Inferior parietal cortex (tissue), 1 donor: Measurements from ENCODE around the gene SERHL2.
A peak's percentile ranks its signal among the peaks of the same experiment; 100 is the strongest.
"Not testable (repeated sequence)": the region's sequence is repeated elsewhere in the genome, so short reads cannot be mapped to it uniquely, and the experiment has no call there.

Experiments used
- DNase-seq: peaks from one replicate; pipeline ENCODE4 v3.0.0-alpha.2; 2016; ENCODE audit errors: extremely low spot score

The SERHL2 gene

DNA sequence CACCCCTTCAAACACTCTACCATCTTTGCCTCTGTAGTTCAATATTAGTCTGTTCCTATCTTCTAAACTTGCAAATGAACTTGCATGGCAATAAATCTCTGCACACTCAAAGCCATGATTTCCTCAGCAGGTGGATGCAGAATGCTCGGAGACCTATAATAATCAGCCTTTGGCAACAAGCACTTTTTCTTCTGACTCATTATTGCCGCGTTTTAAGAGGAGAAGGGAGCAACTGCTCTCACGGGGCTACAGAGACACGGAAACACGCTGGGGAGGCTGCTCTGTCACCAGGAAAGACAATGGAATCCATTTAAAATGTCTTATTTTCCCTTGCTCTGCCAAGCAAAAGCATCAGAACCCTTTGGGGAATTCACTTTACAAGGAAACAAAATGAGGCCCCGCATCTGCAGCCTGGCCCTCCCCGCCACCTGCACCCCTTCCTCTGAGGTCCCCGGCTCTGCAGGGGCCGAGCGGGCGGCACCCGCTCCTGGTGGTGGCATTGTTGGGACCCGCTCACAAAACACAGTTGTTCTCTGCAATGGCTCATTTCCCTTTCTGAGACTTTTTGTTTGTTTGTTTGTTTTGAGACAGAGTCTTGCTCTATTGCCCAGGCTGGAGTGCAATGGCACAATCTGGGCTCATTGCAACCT lies 18.5 kb upstream of the SERHL2 start:
- DNase-seq: not testable (repeated sequence)

DNA sequence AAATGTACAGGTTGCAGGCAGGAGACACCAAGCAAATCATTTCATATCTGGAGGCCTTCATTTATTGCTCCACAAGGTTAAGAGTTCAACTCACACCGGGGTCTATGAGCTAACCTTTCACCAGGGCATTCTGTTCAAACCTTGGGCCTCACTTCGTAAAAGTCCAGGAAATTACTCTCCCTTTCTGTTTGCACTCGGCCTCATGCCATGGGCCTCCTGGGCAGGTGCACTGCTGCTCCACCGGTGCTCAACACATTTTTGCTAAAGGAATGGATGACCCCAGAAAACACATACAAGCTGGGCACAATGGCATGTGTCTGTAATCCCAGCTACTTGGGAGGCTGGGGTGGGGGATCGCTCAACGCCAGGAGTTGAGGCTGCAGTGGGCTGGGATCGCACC lies 17.6 kb upstream of the SERHL2 start:
- DNase-seq: no peak

DNA sequence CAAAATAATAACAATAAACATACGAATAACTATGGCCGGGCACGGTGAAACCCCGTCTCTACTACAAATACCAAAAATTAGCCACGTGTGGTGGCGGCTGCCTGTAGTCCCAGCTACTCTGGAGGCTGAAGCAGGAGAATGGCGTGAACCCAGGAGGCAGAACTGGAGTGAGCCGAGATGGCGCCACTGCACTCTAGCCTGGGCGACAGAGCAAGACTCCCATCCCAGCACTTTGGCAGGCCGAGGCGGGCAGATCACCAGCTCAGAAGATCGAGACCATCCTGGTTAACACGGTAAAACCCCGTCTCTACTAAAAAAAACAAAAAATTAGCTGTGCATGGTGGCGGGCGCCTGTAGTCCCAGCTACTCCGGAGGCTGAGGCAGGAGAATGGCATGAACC lies 17.1 kb upstream of the SERHL2 start:
- not testable (repeated sequence) for DNase-seq

DNA sequence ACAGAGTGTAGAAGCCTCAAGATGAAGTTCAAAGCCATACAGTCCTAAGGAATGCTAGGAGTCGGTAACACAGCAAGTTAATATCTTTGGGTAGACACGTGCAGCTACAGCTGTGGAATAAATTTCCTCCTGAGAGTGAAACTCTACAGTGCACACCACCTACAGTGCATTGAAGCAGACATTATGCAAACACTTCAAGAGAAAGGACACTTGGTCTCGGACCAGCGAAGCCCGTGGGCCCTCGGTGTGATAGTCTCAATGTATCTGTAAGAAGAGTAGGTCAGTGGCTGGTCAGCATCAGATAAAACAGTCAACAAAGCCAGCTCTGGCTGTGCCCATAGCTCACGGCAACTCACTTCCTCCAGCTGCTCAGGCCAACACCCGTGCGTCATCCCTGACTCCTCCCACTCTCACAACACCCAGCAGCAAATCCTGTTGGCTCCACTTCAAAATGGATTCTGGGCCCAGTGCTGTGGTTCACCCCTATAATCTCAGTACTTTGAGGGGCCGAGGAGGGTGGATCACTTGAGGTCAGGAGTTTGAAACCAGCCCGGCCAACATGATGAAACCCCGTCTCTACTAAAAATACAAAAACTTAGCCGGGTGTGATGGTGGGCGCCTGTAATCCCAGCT lies 16.4 kb upstream of the SERHL2 start:
- not testable (repeated sequence) for DNase-seq

DNA sequence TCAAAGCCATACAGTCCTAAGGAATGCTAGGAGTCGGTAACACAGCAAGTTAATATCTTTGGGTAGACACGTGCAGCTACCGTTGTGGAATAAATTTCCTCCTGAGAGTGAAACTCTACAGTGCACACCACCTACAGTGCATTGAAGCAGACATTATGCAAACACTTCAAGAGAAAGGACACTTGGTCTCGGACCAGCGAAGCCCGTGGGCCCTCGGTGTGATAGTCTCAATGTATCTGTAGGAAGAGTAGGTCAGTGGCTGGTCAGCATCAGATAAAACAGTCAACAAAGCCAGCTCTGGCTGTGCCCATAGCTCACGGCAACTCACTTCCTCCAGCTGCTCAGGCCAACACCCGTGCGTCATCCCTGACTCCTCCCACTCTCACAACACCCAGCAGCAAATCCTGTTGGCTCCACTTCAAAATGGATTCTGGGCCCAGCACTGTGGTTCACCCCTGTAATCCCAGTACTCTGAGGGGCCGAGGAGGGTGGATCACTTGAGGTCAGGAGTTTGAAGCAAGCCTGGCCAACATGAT lies 14.5 kb upstream of the SERHL2 start:
- DNase-seq: not testable (repeated sequence)

DNA sequence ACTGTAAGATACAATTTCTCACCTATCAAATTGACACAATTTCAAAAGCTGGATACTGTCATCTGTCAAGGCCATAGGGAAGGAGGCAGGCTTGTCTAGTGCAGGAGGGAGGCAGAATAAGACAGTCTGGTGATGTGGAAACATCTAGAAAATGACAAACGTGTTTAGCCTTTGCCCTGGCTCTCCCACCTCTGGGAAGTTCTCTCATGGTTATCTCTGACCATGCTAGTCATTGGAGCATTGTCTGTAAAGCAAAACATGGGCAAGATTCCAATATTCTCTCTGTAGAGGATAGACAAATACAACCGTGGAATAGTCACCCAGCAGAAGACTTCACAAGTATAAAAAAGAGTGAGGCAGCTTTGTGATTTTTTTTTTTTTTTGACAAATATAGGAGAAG lies 9.1 kb upstream of the SERHL2 start:
- DNase-seq: no peak

DNA sequence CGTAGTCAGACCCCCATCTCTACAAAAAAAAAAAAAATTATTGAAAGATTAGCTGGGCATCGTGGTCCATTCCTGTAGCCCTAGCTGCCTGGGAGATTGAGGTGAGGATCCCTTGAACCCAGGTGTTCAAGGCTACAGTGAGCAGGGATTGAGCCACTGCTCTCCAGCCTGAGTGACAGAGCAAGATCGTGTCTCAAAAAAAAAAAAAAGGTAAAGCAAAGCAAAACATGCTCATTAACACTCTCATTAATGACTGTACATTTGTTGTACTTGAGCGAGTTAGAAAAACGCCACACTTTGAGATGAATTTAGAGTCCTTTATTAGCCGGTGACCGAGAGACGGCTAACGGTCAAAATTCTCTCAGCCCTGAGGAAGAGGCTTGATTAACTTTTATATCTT lies 6.2 kb upstream of the SERHL2 start:
- no peak for DNase-seq

DNA sequence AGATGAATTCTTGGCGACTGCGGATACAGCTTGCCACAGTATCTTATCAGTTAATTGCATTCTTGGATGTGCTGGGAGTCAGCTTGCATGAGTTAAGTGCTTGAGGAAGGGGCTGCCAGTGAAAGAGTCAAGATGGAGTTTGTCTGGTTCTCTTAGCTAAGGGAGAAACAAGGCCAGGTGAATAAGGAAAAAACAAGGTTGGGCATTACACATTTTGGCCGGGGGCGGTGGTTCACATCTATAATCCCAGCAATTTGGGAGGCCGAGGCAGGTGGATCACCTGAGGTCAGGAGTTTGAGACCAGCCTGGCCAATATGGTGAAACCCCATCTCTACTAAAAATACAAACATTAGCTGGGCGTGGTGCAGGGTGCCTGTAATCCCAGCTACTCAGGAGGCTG lies 5.6 kb upstream of the SERHL2 start:
- DNase-seq: not testable (repeated sequence)

DNA sequence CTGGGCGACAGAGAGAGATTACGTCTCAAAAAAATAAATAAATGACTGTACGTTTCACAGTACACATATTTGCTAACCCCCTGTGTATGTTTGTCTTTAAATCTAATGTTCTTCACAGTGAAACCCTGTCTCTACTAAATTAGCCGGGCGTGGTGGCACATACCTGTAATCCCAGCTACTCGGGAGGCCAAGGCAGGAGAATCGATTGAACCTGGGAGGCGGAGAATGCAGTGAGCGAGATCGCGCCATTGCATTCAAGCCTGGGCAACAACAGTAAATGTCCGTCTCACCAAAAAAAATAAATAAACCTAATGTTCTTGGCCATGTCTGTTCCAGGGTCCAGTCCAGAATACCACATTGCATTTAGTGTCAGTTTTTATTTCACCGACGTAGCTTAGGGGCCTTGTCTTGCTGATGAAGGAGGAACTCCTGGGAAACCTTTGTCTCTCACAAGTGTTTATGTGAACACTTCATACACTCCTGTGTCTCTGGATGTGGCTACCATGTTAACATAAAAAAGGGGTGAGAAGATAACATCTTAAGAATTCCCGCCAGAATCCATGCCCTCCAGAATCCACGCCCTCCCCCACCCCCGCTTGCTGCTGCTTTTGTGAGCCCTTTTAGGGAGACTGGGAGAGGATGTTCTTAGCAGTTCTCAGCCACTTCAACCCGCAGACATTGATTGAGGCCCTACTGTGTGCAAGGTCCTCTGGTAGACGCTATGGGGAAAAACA lies 5.0 kb upstream of the SERHL2 start:
- DNase-seq: no peak

DNA sequence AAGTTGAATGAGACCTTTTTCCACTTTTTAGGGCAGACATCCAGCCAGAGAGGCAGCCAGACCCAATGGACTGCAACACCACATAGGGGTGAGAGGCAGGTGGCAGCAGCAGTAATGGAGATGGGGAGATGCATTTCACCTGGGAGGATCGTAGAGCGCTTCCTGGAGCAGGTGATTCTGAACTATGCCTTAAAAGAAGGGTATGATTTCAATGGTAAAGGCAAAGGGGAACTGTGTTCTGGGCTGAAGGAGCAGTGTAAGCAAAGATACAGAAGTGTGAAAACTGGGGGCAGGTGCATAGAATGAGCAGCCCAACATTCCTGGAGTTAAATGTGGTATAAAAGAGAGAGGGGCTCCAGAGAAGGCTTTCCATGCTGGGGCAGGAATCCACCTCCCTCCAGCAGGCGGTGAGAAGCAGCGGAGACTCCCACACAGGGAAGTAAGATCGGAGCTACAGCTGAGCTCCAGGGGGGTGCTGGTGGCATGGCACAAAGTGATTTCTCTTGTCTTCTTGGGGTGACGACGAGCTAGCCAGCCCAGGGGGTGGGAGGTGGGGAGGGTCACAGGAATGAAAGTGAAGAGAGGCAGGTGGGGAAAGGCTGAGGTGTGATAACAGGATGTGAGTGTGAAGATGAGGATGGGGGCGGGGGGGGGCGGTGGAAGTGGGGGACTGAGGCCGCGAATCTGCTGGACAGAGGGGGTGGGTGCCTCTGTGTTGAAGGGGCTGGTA lies 4.3 kb upstream of the SERHL2 start:
- DNase-seq: no peak

DNA sequence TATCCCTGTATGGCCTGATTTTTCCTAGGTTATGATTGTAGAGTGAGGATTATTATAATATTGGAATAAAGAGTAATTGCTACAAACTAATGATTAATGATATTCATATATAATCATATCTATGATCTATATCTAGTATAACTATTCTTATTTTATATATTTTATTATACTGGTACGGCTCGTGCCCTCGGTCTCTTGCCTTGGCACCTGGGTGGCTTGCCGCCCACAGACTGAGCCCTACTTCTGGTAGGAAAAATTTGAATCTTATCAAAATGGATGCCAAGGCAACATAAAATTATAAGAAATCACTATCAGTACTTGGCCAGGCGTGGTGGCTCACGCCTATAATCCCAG lies 1.5 kb upstream of the SERHL2 start:
- DNase-seq: not testable (repeated sequence)

DNA sequence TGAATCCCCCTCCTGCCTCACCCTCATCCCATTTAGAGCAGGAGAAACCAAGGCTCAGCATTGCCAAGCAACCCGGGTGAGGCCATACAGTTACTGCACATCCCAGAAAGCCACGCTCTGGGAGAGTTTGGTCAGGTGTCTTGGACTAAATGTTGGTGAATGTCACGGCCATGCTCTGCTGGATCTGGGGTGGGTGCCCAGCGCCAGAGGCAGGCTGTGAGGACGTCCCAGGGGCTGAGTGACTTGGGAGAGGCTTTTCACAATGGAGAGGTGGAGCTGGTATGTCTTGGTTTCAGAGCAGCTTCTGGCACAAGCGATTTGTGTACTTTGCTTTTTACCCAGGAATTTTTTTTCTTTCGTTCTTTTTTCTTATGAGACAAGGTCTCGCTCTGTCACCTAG lies 6.6 kb downstream of the SERHL2 start:
- no peak for DNase-seq

DNA sequence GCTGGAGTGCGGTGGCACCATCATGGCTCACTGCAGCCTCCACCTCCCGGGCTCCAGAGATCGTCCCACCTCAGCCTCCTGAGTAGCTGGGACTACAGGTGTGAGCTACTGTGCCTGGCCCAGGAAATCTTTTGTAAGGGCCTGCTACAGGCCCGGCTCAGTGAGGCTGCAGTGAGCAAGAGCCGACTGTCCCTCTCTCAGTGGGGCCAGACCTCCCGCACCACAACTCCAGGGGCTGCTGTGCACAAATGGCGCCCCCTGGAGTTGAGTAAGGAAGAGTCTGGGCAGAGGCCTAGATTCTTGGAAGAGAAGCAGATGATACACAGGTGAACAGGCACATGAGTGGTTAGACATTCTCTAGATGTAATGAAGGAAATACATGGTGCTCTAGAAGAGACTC lies 7.0 kb downstream of the SERHL2 start:
- peak; percentile 15 for DNase-seq

DNA sequence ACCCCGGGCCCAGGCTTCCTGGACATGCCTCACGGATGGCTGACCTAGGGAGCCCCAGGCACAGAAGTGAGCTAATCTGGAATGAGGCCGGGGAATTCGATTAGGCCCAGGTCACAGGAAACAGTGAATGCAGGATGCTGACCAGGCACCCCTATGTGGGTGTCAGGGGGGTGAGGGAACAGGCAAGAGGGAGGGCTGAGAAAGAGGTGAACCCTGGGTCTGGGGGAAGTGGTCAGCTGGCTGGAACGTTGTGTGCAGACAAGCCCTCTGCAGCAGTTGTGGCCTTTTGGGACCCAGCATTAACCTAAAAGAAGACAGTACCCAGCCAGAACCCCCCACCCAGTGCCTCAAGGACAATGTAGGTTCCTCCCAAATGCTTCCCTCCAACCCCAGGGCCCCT lies 8.1 kb downstream of the SERHL2 start:
- DNase-seq: no peak

DNA sequence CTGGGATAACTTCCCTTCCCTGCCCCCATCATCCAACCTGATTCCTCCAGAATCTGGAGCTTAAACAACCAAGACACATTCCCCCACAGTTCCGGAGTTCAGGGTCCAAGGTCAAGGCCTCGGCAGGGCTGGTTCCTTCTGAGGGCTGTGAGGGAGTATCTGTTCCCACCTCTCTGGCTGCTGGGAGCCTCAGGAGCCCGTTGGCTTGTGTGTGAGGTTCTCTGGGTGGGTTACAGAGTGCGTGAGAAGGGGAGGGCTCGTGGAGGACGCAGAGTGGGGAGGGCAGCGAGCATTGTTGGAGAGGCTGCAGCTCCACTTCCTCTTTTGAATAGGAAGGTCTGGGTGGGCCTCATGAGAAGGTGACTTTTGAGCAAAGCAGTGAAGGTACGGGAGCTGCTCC lies 8.5 kb downstream of the SERHL2 start:
- DNase-seq: no peak

DNA sequence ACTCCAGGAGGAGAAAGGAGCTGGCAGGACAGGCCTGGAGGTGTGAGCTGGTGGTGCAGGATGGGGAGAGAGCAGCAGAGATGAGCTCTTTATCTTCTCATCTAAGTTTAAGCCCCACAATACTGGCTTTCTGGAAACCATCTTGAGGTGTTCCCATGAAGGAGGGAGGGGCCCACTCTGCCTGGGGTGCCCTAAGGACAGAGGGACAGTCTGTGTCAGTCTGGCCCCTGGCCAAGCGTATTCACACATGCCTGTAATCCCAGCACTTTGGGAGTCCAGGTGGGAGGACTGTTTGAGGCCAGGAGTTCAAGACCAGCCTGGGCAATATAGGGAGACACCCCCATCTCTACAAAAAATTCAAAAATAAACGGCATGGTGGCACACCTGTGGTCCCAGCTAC lies 8.9 kb downstream of the SERHL2 start:
- DNase-seq: no peak

DNA sequence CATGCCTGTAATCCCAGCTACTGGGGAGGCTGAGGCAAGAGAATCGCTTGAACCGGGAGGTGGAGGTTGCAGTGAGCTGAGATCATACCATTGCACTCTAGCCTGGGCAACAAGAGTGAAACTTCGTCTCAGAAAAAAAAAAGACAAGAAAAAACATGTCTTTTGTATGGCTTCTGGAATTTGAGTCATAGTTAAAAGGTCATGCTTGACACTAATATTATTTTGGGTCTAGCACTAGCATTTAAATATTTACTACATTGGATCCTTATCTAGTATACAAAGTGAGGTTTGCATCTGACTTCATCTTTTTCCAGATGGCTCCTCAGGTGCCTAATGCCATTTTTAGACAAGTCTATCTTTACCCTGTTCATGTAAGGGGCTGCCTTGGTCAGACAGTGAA lies 10.2 kb downstream of the SERHL2 start:
- not testable (repeated sequence) for DNase-seq

DNA sequence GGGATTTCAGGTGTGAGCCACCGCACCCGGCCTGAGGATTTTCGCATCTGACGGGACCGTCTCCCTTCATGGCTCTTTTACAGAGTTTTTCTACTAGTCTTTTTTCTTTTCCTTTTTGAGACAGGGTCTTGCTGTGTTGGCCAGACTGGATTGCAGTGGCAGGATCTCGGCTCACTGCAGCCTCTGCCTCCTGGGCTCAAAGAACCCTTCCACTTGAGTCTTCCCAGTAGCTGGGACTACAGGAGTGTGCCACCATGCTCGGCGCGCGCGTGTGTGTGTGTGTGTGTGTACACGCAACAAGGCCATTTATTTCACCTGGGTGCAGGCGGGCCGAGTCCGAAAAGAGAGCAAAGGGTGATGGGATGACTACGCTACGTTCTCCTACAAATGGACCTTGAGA lies 10.9 kb downstream of the SERHL2 start:
- no peak for DNase-seq

DNA sequence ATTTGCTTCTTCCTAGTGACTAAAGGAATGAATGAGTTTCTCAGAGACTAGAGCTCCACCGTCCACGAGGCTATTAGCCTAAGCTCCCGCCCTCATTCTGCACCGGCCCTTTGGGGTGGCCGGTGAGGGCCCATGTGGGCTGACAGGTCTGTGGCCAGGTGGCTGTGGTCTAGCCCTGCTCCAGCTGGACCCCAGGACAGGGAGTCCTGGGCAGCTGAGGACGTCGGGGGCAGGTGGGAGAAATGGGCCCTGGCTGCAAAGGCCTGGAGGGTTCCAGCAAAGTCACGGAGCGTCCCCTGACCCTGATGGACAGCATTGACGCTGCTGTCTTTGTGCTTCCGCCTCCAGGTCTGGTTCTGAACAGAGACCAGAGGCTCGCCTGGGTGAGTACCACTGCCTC lies 12.2 kb downstream of the SERHL2 start:
- no peak for DNase-seq

DNA sequence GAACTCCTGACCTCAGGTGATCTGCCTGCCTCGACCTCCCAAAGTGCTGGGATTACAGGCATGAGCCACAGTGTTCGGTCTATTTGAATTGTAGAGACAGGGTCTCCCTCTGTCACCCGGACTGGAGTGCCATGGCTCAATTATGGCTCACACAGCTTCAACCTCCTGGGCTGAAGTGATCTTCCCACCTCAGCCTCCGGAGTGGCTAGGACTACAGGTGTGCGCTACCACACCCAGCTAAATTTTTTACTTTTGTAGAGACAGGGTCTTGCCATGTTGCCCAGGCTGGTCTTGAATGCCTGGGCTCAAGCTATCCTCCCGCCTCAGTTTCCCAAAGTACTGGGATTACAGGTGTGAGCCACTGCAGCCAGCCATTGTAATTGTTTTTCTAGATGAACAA lies 14.2 kb downstream of the SERHL2 start:
- DNase-seq: not testable (repeated sequence)

DNA sequence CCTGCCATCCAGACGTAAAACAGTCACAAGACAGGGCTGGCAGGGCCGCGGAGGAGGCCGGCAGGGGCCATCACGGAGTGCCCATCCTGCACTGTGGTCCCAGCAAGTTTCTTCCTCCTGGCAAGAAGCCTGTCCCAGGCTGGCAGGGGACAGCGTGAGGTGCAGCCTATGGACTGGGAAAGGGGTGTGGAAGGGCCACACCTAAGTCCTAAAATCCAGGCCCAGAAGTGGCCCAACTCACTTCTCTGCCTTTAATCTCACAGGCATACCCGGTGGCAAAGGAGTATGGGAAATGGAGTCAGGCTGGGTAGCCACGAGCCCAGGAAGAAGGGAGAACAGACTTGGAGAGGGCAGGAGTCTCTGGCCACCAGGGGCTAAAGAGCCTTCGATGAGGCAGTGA lies 16.8 kb downstream of the SERHL2 start:
- not testable (repeated sequence) for DNase-seq

DNA sequence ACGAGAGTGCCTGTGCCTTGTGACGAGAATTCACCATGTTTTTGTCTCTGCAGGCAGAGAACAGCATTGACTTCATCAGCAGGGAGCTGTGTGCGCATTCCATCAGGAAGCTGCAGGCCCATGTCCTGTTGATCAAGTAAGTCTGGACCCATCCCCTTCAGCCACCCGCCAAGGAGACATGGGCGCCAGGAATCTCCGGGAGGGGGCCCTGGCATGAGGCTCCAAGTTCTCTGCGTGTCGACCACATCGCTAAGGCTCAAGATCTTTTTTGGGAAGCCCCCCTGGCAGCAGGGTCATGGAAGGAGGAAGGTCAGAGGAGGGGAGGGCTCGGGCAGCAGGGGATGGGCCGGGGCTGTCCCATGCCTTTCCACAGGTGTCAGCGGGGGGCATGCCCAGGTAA lies 17.3 kb downstream of the SERHL2 start:
- DNase-seq: not testable (repeated sequence)
